ENCODE results near the gene THAP6.

The THAP6 gene

GRCh38 chr4:75484190-75484589, 30.1 kb upstream of the THAP6 start:
- no peaks in the 10 kb centered on the region for H3K79me2 ChIP-seq
- H3K27ac ChIP-seq, result no peak overlapping the region
- H3K36me3 ChIP-seq (ENCODE audit: control insufficient read depth, insufficient read depth, low read length), result no peaks in the 10 kb centered on the region
- H3K9me3 ChIP-seq (ENCODE audit: control insufficient read depth, low read length), result no peaks in the 10 kb centered on the region
- no peak overlapping the region for H3K4me3 ChIP-seq (ENCODE audit: low read depth, low read length)
- H3K27me3 ChIP-seq (ENCODE audit: control insufficient read depth, insufficient read depth, low read length), result no peaks in the 10 kb centered on the region
- H3K9ac ChIP-seq, result no peak overlapping the region
- no peak overlapping the region for H3K4me2 ChIP-seq (ENCODE audit: low read length)
- no peak overlapping the region for H2AFZ ChIP-seq
- TF ChIP-seq CTCF (IDR thresholded peaks at IDR 0.05), result no peak
- no peaks in the 10 kb centered on the region for H3K4me1 ChIP-seq

- no peak for TF ChIP-seq CTCF (IDR thresholded peaks at IDR 0.05)
- Histone ChIP-seq H3K4me3 (ENCODE audit: low read depth, low read length) (no peak overlapping the region), H3K4me2 (ENCODE audit: low read length) (no peak overlapping the region), H3K9me3 (ENCODE audit: control insufficient read depth, low read length) (no peaks in the 10 kb centered on the region), H3K79me2 (no peaks in the 10 kb centered on the region), H3K36me3 (ENCODE audit: control insufficient read depth, insufficient read depth, low read length) (no peaks in the 10 kb centered on the region), H3K27ac (no peak overlapping the region), H2AFZ (no peak overlapping the region), H3K27me3 (ENCODE audit: control insufficient read depth, insufficient read depth, low read length) (no peaks in the 10 kb centered on the region), H3K4me1 (no peaks in the 10 kb centered on the region), H3K9ac (no peak overlapping the region)
Measured at GRCh38 chr4:75490155-75490554, 24.1 kb upstream of the THAP6 start.

GRCh38 chr4:75494563-75494962, 19.7 kb upstream of the THAP6 start:
- no peak for TF ChIP-seq CTCF (IDR thresholded peaks at IDR 0.05)
- H3K79me2 ChIP-seq, result no peaks in the 10 kb centered on the region
- no peaks in the 10 kb centered on the region for H3K36me3 ChIP-seq (ENCODE audit: control insufficient read depth, insufficient read depth, low read length)
- H3K9ac ChIP-seq, result no peak overlapping the region
- H3K4me2 ChIP-seq (ENCODE audit: low read length), result no peak overlapping the region
- no peak overlapping the region for H2AFZ ChIP-seq
- no peak overlapping the region for H3K4me3 ChIP-seq (ENCODE audit: low read depth, low read length)
- no peaks in the 10 kb centered on the region for H3K9me3 ChIP-seq (ENCODE audit: control insufficient read depth, low read length)
- H3K27me3 ChIP-seq (ENCODE audit: control insufficient read depth, insufficient read depth, low read length), result no peaks in the 10 kb centered on the region
- H3K4me1 ChIP-seq, result no peaks in the 10 kb centered on the region
- no peak overlapping the region for H3K27ac ChIP-seq

- H3K27me3 ChIP-seq (ENCODE audit: control insufficient read depth, insufficient read depth, low read length), result no peaks in the 10 kb centered on the region
- no peak overlapping the region for H2AFZ ChIP-seq
- no peak overlapping the region for H3K4me3 ChIP-seq (ENCODE audit: low read depth, low read length)
- no peaks in the 10 kb centered on the region for H3K36me3 ChIP-seq (ENCODE audit: control insufficient read depth, insufficient read depth, low read length)
- no peaks in the 10 kb centered on the region for H3K9me3 ChIP-seq (ENCODE audit: control insufficient read depth, low read length)
- H3K4me2 ChIP-seq (ENCODE audit: low read length), result no peak overlapping the region
- TF ChIP-seq CTCF (IDR thresholded peaks at IDR 0.05), result no peak
- no peak overlapping the region for H3K9ac ChIP-seq
- H3K27ac ChIP-seq, result no peak overlapping the region
- H3K79me2 ChIP-seq, result no peaks in the 10 kb centered on the region
- H3K4me1 ChIP-seq, result no peaks in the 10 kb centered on the region
Measured at GRCh38 chr4:75495476-75495875, 18.8 kb upstream of the THAP6 start.

- TF ChIP-seq CTCF (IDR thresholded peaks at IDR 0.05), result no peak
- H3K36me3 ChIP-seq (ENCODE audit: control insufficient read depth, insufficient read depth, low read length), result no peaks in the 10 kb centered on the region
Measured at GRCh38 chr4:75496406-75496805, 17.9 kb upstream of the THAP6 start.

More at GRCh38 chr4:75496406-75496805, 17.9 kb upstream of the THAP6 start:
- H3K27me3 ChIP-seq (ENCODE audit: control insufficient read depth, insufficient read depth, low read length), result no peaks in the 10 kb centered on the region
- no peaks in the 10 kb centered on the region for H3K79me2 ChIP-seq
- H3K27ac ChIP-seq, result no peak overlapping the region
- H3K9me3 ChIP-seq (ENCODE audit: control insufficient read depth, low read length), result no peaks in the 10 kb centered on the region
- H3K4me1 ChIP-seq, result no peaks in the 10 kb centered on the region
- no peak overlapping the region for H3K4me3 ChIP-seq (ENCODE audit: low read depth, low read length)
- no peak overlapping the region for H3K9ac ChIP-seq
- no peak overlapping the region for H3K4me2 ChIP-seq (ENCODE audit: low read length)
- H2AFZ ChIP-seq, result no peak overlapping the region
